Heart right ventricle (tissue), 16 donors: ENCODE data around the gene DAGLB. TPM values are rescaled to one million over a fixed set of nuclear protein-coding genes. Genes with fewer than 3 reads are reported as not detected.
"Not testable (repeated sequence)": the region's sequence is repeated elsewhere in the genome, so short reads cannot be mapped to it uniquely, and the experiment has no call there.

Experiments used
- ATAC-seq, 8 donors: fragments of 200-7000 bp; cut with Tn5 transposase; one replicate each; pipeline ENCODE4 v1.9.1; 2020; ENCODE audit warnings: mild to moderate bottlenecking in 8 of 8, moderate library complexity in 8 of 8, moderate number of reproducible peaks in 1 of 8
- DNase-seq, 2 donors: peaks; one replicate each; pipeline ENCODE4 v3.0.0-alpha.2; 2020
- H3K27ac ChIP-seq, 10 donors: fragments of 200-600 bp; sonication (generic) in 2 of 10; one replicate each; pipeline versions ENCODE4 v1.5.0 to v1.8.0; 2020 to 2022; ENCODE audit warnings: mild to moderate bottlenecking in 3 of 10
- H3K27me3 ChIP-seq, 7 donors: fragments of 200-600 bp; one replicate each; pipeline ENCODE4 v1.8.0; 2021 to 2022; ENCODE audit warnings: mild to moderate bottlenecking in 2 of 7
- H3K36me3 ChIP-seq, 9 donors: fragments of 200-600 bp; sonication (generic) in 1 of 9; one replicate each; pipeline versions ENCODE4 v1.5.0 to v1.8.0; 2020 to 2022; ENCODE audit warnings: mild to moderate bottlenecking in 2 of 9
- H3K4me1 ChIP-seq, 9 donors: fragments of 200-600 bp; sonication (generic) in 1 of 9; one replicate each; pipeline versions ENCODE4 v1.5.0 to v1.8.0; 2020 to 2022; ENCODE audit warnings: mild to moderate bottlenecking in 4 of 9
- H3K4me3 ChIP-seq, 10 donors: fragments of 200-600 bp; sonication (generic) in 2 of 10; one replicate each; pipeline versions ENCODE4 v1.5.0 to v1.8.0; 2020 to 2022; ENCODE audit warnings: mild to moderate bottlenecking in 7 of 10, moderate library complexity in 2 of 10
- H3K9me3 ChIP-seq, 11 donors: fragments of 200-600 bp in 10 of 11; sonication (generic) in 2 of 11; one replicate each; pipeline versions ENCODE4 v1.5.0 to v1.8.0; 2013 to 2022; ENCODE audit warnings: mild to moderate bottlenecking in 2 of 11, control low read depth in 1 of 11, moderate library complexity in 1 of 11
- WGBS, 2 donors: extraction: QIAGEN DNeasy Blood & Tissue Kit; methylation state at CpG; one replicate each; pipeline ENCODE4 v1.1.7; 2013; ENCODE audit warnings: inconsistent platforms in 1 of 2; 5-methylcytosine and 5-hydroxymethylcytosine counted together
- intact Hi-C, 10 donors: fragments of 100-400 bp; cut with DNase I; formaldehyde crosslinking; loops; one replicate each; pipeline versions ENCODE4 v1.11.1 to v1.14.2; 2022
- polyA plus RNA-seq, 2 donors: library from polyadenylated mRNA; stranded (reverse); fragments of 200-250 nt; gene quantifications; one replicate each; pipeline ENCODE4 v1.2.3, GENCODE V29; 2013
- total RNA-seq, 10 donors: library from RNA; stranded (reverse); fragmentation: NEBNext Ultra II Directional in 3 of 10; extraction: Animal tissue kit (Norgen Biotek cat#: 25700) in 3 of 10; gene quantifications; one replicate each; pipeline versions ENCODE4 v1.2.1 to v1.2.4, GENCODE V29; 2021 to 2023
- TF ChIP-seq, protein P1 (sequence below), 9 donors: fragments of 200-600 bp; sonication (generic) in 2 of 9; IDR thresholded peaks; one replicate each; pipeline versions ENCODE4 v1.5.0 to v1.8.0; 2021 to 2022; ENCODE audit warnings: antibody characterized with exemption in 9 of 9, mild to moderate bottlenecking in 5 of 9, moderate library complexity in 1 of 9
- donor health status: Arrhythmogenic right ventricular cardiomyopathy.
- donor health status: ischemic (EF 13 %, LVEDD 7.1; RV severe dilation, severe dysfunction).
- donor health status: healthy with polysubstance abuse.
- donor health status: DM: no; HTN: yes; CAD: no.
- donor health status: DM: no; HTN: no; CAD: no.
- donor health status: ischemic (EF 25% LVEDD 6.9; RV normal size, moderate dysfunction).
- donor health status: ischemic (EF 25% LVEDD 5.7; RV mildly dilated, moderate dysfunction).
- donor health status: healthy.
- donor health status: DM: yes; HTN: yes; CAD: no.
- donor health status: Ischemic cardiomyopathy.
- donor health status: ischemic (EF 35%, LVEDD 5.7; RV mildly dilated, moderate dysfunction).
- donor health status: nonischemic (EF 11% LVEDD 7.7; RV severe dilation, severe dysfunction).
- donor health status: DM: yes; HTN: yes; CAD: no.
- donor health status: PGD.
- donor health status: ischemic (EF 29% LVEDD 5.4; RV normal size, mild dysfunction).
- donor health status: nonischemic (EF 23%, LVEDD 6.1; RV moderate dilation, normal function).

Gene DAGLB
- total and polyA plus RNA-seq, 12 donors: 4.8 to 12.9 (median 6.3) TPM

DNA sequence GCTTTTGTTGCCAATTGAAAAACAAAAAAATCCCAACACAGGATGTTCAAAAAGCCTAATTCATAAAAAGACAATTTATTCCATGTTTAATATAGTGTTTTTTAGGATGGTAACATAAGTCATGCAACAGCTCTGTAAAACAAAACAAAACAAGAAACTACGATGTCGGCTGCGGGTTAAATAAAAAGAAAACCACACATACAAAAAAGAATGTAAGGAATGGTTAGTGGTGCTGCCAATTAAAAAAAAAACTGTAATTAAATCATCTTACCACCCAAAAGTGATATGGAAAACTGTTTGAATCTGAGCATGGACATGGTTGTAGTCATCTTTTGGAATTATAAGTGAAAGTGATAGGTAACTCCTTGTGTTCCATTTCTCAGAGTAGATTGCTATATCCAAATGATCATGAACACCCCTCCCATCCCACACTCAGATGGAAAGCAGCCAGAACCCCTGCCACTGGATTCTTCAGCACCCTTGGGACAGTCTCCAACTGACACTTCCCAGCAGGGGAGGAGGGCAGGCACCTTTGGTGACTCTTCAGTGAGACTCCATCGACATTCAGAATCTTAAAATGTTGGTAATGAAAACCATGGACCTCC lies 14.3 kb upstream of the DAGLB start:
- Histone ChIP-seq H3K36me3 (peaks cover 0 to 73% (median 47%) of the 10 kb centered on the region in 9 donors), H3K4me3 (no peak overlapping the region), H3K27ac (no peak overlapping the region), H3K27me3 (no peaks in the 10 kb centered on the region), H3K9me3 (no peaks in the 10 kb centered on the region), H3K4me1 (no peaks in the 10 kb centered on the region)
- intact Hi-C loops: no loop called here
- DNase-seq (no peak), ATAC-seq (no peak)
- 82 to 85% methylated on average over 4 of the region's 4 CpGs for WGBS, 2 donors
- TF ChIP-seq, protein P1, sequence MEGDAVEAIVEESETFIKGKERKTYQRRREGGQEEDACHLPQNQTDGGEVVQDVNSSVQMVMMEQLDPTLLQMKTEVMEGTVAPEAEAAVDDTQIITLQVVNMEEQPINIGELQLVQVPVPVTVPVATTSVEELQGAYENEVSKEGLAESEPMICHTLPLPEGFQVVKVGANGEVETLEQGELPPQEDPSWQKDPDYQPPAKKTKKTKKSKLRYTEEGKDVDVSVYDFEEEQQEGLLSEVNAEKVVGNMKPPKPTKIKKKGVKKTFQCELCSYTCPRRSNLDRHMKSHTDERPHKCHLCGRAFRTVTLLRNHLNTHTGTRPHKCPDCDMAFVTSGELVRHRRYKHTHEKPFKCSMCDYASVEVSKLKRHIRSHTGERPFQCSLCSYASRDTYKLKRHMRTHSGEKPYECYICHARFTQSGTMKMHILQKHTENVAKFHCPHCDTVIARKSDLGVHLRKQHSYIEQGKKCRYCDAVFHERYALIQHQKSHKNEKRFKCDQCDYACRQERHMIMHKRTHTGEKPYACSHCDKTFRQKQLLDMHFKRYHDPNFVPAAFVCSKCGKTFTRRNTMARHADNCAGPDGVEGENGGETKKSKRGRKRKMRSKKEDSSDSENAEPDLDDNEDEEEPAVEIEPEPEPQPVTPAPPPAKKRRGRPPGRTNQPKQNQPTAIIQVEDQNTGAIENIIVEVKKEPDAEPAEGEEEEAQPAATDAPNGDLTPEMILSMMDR (IDR thresholded peaks at IDR 0.05): no peak

GRCh38 chr7:6460990-6461584 lies 13.3 kb upstream of the DAGLB start:
- ATAC-seq (peak in 2 of 8 donors; percentile 13 to 27), DNase-seq (no peak)
- TF ChIP-seq, protein P1 (IDR thresholded peaks at IDR 0.05): no peak
- no peaks in the 10 kb centered on the region for H3K4me1 ChIP-seq
- intact Hi-C loops: no loop called here
- 93% methylated on average over 11 of the region's 11 CpGs for WGBS, 2 donors
- no peak overlapping the region for H3K27ac ChIP-seq
- no peak overlapping the region for H3K4me3 ChIP-seq
- peaks cover 0 to 64% (median 38%) of the 10 kb centered on the region in 9 donors for H3K36me3 ChIP-seq
- H3K9me3 ChIP-seq: no peaks in the 10 kb centered on the region
- H3K27me3 ChIP-seq: no peaks in the 10 kb centered on the region

DNA sequence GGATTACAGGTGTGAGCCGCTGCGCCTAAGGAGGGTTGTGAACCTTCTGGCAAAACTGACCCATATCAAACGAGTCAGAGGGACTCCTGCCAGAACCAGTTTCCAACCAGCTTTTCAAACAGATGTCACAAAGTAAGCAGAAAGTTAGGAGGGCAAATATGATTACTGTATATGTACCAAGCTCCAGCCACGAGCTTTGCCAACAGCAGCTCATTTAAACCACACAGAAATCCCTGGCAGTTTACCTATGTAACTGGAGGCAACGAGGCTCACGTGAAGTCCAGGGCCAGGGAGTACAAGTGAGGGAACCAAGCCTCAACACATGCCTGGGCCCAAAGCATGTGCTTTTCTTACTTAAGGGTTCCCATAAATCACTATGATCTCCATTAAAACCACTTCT lies 12.5 kb upstream of the DAGLB start:
- 84 to 85% methylated on average over 6 of the region's 6 CpGs for WGBS, 2 donors
- no peak for ATAC-seq
- H3K4me3 ChIP-seq: no peak overlapping the region

GRCh38 chr7:6458676-6459075 lies 10.9 kb upstream of the DAGLB start:
- WGBS, 2 donors: 89 to 95% methylated on average over 3 of the region's 3 CpGs
- H3K27ac ChIP-seq, H3K27me3 ChIP-seq, intact Hi-C loops, H3K4me3 ChIP-seq, ATAC-seq, DNase-seq, H3K9me3 ChIP-seq, H3K4me1 ChIP-seq: not testable (repeated sequence)
- H3K36me3 ChIP-seq: peaks cover 0 to 40% (median 24%) of the 10 kb centered on the region in 9 donors

More for the DNA sequence above, 12.5 kb upstream of the DAGLB start:
- DNase-seq: no peak
- TF ChIP-seq, protein P1 (IDR thresholded peaks at IDR 0.05): no peak
- Histone ChIP-seq H3K9me3 (no peaks in the 10 kb centered on the region), H3K27ac (no peak overlapping the region), H3K36me3 (peaks cover 0 to 56% (median 33%) of the 10 kb centered on the region in 9 donors), H3K4me1 (no peaks in the 10 kb centered on the region), H3K27me3 (no peaks in the 10 kb centered on the region)
- intact Hi-C loops: no loop called here

- peaks cover 0 to 6% (median 0%) of the 10 kb centered on the region in 9 donors for H3K4me1 ChIP-seq
- ATAC-seq (no peak), DNase-seq (no peak)
- H3K27me3 ChIP-seq: no peaks in the 10 kb centered on the region
- H3K9me3 ChIP-seq: no peaks in the 10 kb centered on the region
- no peak overlapping the region for H3K27ac ChIP-seq
- H3K4me3 ChIP-seq: no peak overlapping the region
- no peaks in the 10 kb centered on the region for H3K36me3 ChIP-seq
- intact Hi-C loops: no loop called here
- TF ChIP-seq, protein P1 (IDR thresholded peaks at IDR 0.05): no peak
- WGBS, 2 donors: 72 to 73% methylated on average over 4 of the region's 4 CpGs
Observed at GRCh38 chr7:6453734-6454133, 6.0 kb upstream of the DAGLB start.
